Astrocyte of the spinal cord (primary cell): ENCODE measurements around the gene CCDC150.

ENCODE experiments used
- DNase-seq: peaks from one replicate; pipeline ENCODE4 v3.0.0; 2011; ENCODE audit warnings: low read depth, low spot score
- H3K4me3 ChIP-seq: 2 replicates; pipeline ENCODE4 v1.5.1; 2011; ENCODE audit warnings: low read depth, mild to moderate bottlenecking, low read length, moderate library complexity
- CTCF ChIP-seq: IDR thresholded peaks from 2 replicates; pipeline ENCODE4 v1.5.1; 2012; ENCODE audit warnings: low read depth, mild to moderate bottlenecking, low read length, inconsistent platforms
- in situ Hi-C: cut with HindIII; loops from 2 replicates; pipeline ENCODE4 v1.10.0; 2017; ENCODE audit warnings: low sequenced_read_pairs

Gene CCDC150

GRCh38 chr2:196618661-196619060, 20.9 kb upstream of the CCDC150 start:
- DNase-seq, result no peak
- in situ Hi-C loops, result no loop called here
- H3K4me3 ChIP-seq, result no peak overlapping the region
- no peak for TF ChIP-seq CTCF

- no peak for DNase-seq
- in situ Hi-C loops, result no loop called here
- no peak for TF ChIP-seq CTCF
- H3K4me3 ChIP-seq, result no peak overlapping the region
Observed at GRCh38 chr2:196630531-196630930, 9.0 kb upstream of the CCDC150 start.

- H3K4me3 ChIP-seq, result no peak overlapping the region
- in situ Hi-C loops, result no loop called here
- TF ChIP-seq CTCF, result no peak
- no peak for DNase-seq
Observed at GRCh38 chr2:196635156-196635555, 4.4 kb upstream of the CCDC150 start.

GRCh38 chr2:196638765-196639164, 750 bp upstream of the CCDC150 start:
- no peak for TF ChIP-seq CTCF
- H3K4me3 ChIP-seq, result no peak overlapping the region
- in situ Hi-C loops, result no loop called here
- no peak for DNase-seq

- DNase-seq, result no peak
- H3K4me3 ChIP-seq, result peak overlapping the region; percentile 74
- no peak for TF ChIP-seq CTCF
- in situ Hi-C loops, result no loop called here
Observed at GRCh38 chr2:196640031-196640548, 575 bp downstream of the CCDC150 start.

GRCh38 chr2:196649202-196649601, 9.7 kb downstream of the CCDC150 start:
- TF ChIP-seq CTCF, result no peak
- no peak for DNase-seq
- no peak overlapping the region for H3K4me3 ChIP-seq
- in situ Hi-C loops, result no loop called here
